HG03103 (cell line): ENCODE data around the gene DEFB108B.
"Not testable (repeated sequence)": the region's sequence is repeated elsewhere in the genome, so short reads cannot be mapped to it uniquely, and the experiment has no call there.

Experiments used
- ATAC-seq: cut with Tn5 transposase; IDR thresholded peaks from one replicate; pipeline ENCODE4 v1.9.1; 2021; ENCODE audit warnings: low read depth; ENCODE audit not compliant: unreplicated experiment

DEFB108B gene, protein sequence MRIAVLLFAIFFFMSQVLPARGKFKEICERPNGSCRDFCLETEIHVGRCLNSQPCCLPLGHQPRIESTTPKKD

DNA sequence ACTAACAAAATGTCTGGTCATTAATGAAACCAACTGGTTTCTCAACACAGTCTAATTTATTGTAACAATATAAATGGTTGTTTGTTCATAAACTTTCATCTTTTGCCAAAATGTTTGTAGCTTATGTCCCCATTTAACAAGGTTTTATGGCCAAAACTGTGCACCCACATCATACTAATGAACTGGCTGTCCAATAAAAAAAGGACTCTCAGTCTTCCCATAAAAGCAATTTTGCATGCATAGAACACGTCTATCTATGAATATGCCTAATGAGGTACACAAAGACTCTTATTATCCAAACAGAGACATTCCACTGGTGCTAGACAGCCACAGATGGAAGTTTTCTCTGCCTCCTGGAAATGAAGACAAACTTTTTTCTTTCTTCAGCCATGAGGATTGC lies at the start of gene DEFB108B:
Gene DEFB108B, plus strand, starts transcription at position 390 of the 400 bp plus-strand sequence. Its CDS starts 0 bp downstream, at position 390.
- not testable (repeated sequence) for ATAC-seq

DNA sequence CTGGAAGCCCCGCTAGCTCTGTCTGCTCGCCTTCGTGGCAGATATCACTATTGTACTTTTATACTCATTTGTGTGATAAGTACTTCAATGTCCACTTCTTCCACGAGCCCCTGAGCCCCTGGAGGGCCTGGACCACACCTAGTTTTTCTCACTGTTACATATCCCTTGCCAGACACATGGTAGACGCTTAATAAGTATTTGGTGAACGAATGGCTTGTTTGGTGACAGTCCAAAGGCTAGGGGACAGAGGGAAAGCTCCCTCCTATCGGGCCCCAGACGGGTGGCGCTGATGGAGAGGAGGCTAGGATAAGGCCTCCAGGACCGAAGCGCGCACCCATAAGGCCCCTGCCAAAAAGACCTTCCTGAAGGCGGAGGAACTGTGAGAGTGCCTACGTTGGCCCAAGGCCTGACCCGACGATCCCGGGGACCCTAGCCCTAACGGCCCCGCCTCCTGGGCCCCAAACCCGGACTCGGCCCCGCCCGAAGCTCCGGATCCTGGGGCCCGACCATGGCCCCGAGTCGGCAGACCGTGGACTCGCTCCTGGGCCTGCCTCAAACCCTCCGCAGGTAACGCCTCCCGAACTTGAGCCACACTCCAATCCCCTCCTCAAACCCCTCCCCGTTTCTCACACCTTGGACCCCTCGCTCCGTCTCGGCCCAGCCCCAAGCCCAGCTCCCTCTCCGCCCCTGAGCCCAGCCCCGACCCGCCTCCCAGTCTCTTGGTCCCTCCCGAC lies 46.7 kb upstream of the DEFB108B start:
- peak; percentile 21 for ATAC-seq

DNA sequence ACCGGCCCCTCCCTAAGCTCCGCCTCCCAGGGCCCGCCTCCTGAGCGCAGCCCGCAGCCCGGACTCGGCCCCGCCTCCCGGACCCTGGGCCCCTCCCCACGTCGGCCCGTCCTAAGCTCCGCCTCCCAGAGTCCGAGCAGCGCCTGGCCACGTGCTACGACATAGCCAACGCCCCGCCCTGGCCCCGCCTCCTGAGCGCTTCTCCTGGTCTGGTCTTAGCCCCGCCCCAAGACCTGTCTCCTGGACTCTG lies 46.2 kb upstream of the DEFB108B start:
- peak; percentile 90 for ATAC-seq

DNA sequence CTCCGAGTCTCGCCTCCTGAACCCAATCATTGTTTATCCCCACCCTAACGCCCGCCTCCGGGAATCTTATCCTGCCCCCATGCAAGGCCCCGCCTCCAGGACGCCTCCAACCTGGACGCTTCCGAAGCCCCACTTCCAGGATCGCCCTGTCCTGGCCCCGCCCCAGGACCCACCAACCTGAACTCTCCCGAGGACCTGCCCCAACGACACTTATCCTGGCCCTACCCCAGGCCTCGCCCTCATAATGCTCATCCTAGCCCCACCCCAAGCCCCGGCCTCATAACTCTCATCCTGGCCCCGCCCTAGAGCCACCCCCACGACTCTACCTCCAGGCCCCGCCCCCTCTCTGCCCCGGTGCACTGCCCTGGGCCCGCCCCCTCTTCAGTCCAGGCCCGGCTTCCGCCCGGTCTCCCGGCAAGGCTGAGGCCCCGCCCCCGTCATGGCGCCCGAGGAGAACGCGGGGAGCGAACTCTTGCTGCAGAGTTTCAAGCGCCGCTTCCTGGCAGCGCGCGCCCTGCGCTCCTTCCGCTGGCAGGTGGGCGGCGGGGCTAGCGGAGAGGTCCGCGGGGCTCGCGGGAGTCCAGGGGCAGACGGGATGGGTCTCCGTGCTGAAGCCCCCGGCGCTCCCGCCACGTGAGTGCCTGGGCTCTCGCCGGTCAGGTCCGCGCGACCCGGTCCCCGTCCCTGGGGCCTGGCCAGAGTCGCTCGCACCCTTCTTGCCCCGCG lies 45.7 kb upstream of the DEFB108B start:
- ATAC-seq: peak; percentile 90

DNA sequence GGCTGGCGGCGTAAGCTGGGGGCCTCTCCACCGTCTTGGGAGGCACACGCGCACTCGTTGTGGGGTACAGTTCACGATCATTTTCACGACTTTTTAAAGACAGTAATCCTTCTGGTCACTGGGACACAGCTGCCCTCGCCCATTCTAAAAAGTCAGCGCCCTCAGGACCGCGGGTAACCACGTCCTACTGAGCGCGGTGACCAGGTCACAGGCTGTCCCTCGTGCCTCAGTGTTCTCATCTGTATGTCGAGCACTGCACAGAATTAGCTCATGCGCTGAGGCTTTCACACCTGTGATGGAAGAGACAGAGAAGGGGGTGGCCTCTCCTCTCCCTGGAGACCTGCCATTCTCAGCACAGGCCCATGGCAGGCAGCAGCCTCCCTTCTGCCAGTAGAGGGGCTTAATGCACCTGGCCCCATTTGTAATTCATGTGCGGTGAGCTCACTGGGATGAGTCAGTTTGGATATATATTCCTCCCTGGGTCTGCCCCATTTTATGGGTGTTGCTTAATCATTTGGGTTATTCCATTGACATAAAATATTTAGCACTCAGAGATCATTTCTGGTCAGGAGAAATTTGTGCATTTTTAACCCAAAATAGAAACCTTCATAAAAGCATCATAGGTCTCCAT lies 45.1 kb upstream of the DEFB108B start:
- ATAC-seq: not testable (repeated sequence)

DNA sequence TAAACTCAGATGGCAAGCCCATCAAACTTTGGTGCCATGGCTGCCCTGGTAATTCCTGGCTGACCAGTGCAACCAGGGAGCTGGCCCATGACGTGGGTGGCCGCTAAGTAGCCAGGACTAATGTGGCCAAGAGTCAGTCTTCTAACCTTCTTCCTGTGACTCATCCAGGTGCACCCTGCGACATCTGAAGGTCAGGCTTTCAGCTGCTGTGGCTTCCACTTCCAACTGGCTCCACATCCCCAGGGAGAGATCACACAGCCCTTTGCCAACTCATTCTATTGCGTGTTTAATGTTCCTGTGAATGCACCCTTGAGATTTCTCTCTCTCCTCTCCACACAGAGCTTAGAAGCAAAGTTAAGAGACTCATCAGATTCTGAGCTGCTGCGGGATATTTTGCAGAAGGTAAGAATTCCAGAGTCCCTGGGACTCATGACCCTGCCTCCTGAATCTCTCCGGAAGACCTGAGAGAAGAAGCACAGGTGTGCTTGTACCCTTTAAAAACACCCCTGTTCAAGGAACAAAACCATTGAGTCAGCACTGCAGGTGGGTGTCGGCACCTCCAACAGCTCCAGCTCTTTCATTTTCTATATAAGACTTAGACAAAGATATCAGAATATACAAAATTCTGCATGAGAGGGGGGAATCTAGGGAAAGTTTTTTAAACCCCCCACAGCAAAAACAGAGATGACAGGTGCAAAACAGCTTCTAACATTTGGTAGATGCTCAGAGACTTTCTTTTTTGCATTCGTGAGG lies 43.4 kb upstream of the DEFB108B start:
- not testable (repeated sequence) for ATAC-seq

DNA sequence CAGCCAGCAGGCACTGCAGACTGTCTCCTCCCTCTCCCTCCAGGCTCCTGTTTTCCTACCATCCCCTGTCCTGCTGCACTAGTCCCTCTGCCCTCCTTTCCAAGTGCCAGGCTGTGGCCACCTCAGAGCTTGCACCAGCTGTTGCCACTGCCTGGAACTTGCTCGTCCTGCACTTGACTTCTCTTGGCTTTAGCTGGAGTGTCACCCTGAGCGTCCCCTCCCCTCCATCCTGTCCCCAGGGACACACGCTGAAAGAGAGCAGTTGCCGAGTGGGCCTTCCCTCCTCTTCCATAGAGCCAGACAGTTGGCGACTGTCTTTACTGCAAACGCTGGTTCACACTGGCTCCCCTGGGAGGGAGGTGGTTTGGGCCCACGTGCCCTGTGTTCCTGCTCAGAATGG lies 41.9 kb upstream of the DEFB108B start:
- not testable (repeated sequence) for ATAC-seq

DNA sequence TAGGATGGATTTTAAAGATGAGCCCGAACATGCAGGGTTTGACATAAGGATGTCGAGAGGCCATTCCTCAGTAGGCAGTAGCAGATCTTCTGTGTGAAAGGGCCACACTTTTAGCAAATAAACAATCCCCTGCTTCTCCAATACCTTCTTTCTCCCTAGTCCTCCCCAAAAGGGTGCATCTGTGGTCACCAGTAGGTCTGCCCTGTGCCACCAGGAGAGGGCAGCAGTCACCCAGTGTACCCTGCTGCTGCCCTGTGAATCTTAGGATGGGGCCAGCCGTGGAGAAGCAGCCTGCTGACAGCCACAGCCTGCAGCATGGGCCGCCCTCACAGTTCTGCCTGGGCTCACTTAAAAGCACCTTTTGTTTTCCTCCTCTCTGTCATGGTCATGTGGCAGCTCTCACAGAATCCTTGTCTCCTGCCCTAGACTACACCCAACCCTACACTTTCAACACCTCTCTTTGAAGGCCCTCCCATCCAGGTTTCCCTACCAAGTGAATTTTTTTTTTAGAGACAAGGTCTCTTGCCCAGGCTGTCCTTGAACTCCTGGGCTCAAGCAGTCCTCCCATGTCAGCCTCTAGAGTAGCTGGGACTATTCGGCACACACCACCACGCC lies 40.3 kb upstream of the DEFB108B start:
- ATAC-seq: not testable (repeated sequence)

DNA sequence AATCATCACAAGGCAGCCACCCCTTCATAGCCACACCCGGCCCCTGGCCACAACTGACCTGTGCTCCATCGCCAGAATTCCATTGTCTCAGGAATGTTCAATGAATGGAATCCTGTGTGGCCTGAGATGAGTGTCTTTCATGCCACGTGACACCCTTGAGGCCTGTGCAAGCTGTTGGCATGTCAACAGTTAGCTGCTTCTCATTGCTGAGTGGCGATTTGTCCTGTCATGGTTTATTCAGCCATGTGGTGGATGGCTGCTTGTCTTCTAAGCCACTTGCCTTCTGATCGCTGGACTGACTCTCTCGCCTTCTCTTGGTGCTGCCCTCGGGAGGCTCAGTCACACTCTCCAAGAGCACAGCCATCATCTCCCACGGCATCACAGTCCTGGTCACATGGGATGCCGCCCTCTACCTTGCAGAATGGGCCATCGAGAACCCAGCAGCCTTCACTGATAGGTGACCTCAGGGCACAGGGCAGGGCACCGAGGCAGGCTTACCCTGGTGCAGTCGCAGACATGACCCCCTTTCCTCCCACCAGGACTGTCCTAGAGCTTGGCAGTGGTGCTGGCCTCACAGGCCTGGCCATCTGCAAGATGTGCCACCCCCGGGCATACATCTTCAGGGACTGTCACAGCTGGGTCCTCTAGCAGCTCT lies 38.5 kb upstream of the DEFB108B start:
- not testable (repeated sequence) for ATAC-seq

DNA sequence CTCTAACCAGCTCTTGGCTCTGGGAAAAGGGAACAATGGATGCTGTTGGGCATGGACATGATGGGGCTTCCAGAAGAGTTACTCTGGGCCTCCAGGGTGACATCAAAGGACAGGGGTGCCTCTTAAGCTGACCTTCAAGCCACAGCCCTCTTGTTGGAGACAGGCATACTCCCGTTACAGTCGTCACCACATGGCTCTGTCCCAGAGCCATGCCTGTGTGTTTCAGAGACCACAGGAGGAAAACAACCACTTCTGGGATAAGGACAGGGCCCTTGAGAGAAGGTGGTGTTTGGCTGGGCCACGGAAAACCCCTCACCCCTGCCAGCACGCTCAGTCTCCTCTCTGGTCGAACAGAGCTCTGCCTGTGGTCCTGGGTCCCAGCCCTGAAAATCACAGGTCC lies 37.8 kb upstream of the DEFB108B start:
- ATAC-seq: not testable (repeated sequence)

DNA sequence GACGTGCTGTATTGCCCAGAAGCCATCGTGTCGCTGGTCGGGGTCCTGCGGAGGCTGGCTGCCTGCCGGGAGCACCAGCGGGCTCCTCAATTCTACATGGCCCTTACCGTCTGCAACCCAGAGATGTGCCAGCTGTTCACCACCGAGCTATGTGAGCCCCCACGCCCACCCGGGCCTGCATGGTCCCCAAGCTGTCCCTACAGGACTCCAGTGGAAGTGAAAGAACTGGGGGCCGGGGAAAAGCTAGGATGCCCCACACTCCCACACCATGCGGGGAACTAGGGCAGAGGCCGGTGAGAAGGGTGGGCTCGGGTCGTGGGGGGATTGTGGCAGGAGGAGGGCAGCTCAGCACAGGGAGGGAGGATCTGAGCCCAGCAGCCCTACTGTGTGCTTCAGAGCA lies 37.0 kb upstream of the DEFB108B start:
- ATAC-seq: not testable (repeated sequence)

DNA sequence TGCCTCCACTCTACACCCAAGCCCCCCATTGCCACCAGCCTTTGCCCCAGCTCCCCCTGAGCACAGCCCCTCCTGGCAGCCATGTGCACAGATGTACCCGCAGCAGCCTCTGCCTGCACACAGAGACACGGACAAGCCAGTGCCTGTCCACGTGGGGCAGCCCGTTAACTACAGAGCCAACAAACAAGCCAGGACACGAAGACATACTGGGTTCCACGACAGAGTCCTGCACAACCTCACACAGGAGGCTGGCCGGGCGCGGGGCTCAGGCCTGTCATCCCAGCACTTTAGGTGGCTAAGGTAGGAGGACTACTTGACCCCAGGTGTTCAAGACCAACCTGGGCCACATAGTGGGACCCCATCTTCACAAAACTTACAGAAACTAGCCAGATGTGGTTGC lies 36.2 kb upstream of the DEFB108B start:
- ATAC-seq: not testable (repeated sequence)

DNA sequence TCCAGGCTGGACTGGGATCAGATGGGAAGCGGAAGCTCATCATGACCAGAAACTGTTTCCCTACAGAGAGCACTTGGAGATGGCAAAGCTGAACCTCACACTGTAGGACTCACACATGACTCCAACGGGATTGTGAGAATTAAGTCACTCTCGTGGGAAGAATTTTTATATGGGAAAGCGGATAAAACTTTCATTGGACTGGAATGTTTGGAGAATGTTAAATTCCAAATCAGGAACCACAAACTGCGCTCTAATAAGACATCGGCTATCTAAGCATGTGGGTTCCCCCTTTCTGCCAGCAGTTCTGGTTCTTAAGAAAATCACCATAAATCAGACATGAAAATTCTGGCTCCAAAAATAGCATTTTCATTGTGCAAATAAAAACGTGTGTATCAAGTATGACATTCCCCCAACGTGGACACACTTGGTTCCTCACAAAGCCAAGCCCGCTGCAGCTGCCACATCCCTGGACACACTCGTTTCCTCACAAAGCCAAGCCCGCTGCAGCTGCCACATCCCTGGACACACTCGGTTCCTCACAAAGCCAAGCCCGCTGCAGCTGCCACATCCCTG lies 33.4 kb upstream of the DEFB108B start:
- not testable (repeated sequence) for ATAC-seq

DNA sequence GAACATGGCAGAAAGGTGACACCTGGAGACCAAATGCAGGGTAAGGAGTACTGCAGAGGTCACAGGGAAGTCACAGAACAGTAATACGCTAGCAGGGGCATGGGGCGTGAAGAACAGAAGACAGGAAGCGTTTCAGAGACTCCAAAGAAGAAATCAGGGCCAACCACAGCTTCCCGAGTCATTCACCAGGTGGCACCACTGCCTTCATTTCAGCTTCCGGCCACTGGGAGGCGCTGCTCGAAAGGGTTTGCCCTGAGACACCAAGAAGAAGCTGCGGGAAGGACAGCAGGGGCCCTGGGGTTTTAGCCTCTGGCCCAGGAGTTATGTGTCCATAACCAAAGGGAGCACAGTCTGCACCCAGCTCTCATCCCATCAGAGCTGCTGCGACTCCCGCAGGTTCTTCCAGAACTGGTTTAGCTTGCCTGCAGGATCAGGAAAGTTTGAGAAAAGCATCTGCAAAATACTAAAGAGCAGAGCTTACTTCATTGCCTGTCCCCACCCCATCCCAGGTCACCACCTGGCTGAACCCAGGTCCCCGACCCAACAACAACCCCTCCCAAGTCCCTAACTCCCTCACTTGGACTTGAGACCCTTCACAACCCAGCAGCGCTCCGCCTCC lies 32.6 kb upstream of the DEFB108B start:
- not testable (repeated sequence) for ATAC-seq

DNA sequence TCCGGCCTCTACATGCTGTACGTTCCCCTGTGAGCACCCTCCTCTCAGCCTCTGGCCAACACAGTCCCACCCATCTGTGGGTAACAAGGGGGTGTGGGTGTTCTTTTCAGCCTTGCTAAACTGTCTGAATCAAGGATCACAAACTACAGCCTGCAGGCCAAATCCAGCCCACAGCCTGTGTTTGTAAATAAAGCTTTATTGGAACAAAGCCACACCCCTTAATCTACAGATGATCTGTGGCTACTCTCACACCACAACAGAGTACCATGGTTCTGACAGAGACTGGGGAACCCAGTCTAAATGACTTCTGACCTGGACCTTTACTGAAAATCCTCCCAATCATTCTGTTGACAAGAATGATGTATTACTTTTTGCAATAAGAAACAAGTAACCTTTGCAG lies 32.0 kb upstream of the DEFB108B start:
- ATAC-seq: not testable (repeated sequence)

DNA sequence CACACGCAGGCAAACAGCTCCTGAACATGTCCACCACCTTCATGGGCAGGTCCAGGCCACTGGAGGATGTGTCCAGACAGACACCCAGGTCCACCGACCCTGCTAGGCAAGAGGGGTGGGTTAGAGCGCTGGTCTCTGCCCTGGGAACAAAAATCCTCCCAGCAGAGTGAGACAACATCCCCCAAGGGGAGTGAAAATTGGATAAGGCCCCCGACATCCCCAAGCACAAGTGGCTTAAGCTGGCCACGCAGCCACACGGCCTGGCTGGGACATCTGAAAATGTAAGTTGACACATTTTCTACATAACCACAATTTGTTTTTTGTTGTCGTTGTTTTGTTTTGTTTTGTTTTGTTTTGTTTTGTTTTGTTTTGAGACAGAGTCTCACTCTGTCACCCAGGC lies 30.1 kb upstream of the DEFB108B start:
- ATAC-seq: not testable (repeated sequence)

DNA sequence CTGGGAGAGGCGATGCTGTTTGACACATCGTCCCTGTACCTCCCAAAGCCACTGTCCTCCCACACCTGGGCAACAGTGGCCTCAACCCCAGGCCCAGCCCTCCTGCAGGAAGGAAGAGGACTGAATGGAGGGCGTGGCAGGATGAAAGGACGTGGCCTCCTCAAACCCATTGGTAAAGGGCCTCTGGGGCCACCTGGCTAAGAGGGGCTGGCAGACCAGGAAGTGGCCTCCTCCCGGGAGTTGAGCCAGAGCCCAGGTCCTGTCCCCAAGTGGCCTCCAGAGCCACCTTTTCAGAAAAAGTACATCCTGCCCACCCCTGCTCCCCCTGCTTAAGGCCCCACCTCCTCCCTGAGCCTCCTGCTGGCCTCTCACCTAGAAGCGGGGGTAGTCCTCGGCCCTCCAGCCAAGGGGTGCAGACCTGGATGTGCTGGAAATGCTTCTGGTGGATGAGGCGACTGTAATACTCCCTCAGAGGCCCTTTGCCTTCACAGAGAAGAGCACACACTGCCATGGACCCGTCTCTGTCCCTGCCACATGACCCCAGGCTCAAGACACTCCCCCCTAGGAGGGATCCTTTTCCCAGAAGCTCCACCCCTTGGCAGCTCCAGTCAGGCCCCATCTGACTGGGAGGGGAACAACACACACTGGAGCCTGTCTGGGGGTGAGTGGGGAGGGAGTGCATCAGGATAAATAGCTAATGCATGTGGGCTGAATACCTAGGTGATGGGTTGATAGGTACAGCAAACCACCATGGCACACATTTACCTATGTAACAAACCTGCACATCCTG lies 28.6 kb upstream of the DEFB108B start:
- ATAC-seq: not testable (repeated sequence)

DNA sequence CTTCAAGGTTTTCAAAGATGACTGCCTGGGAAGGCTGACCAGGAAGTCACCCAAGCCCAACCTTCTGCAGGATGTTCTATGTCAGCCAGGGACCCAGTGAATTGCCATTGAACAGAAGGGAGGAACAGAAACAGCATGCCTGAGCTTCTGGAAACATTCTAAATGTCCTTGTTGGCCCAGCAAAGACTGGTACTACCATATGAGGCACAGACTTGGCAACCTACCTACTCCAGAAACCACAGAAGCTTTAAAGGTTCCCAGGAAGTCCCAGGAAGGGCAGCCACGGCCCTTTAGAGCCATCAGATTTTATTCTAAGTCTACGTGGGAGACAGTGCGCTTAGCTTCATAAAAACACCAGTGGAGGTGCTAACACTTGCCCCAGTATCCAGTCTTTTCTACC lies 20.5 kb upstream of the DEFB108B start:
- ATAC-seq: not testable (repeated sequence)
